ENCODE data around the gene MYO18A.
"Not testable (repeated sequence)": the region's sequence is repeated elsewhere in the genome, so short reads cannot be mapped to it uniquely, and the experiment has no call there.

MYO18A gene

GRCh38 chr17:29099527-29099926 lies 80.7 kb downstream of the MYO18A start:
- DNase-seq: no peak

GRCh38 chr17:29096094-29096493 lies 84.1 kb downstream of the MYO18A start:
- no peak for DNase-seq

- DNase-seq: no peak
Measured at GRCh38 chr17:29095439-29095838, 84.8 kb downstream of the MYO18A start.

GRCh38 chr17:29094101-29094708 lies 86.0 kb downstream of the MYO18A start:
- DNase-seq: no peak

GRCh38 chr17:29093090-29093871 lies 86.9 kb downstream of the MYO18A start:
- no peak for DNase-seq

- DNase-seq: no peak
Measured at GRCh38 chr17:29091606-29092289, 88.5 kb downstream of the MYO18A start.

- no peak for DNase-seq
Measured at GRCh38 chr17:29090750-29091605, 89.2 kb downstream of the MYO18A start.

- DNase-seq: no peak
Measured at GRCh38 chr17:29090108-29090507, 90.1 kb downstream of the MYO18A start.

- DNase-seq: no peak
Measured at GRCh38 chr17:29089601-29090044, 90.6 kb downstream of the MYO18A start.

GRCh38 chr17:29088782-29089181 lies 91.4 kb downstream of the MYO18A start:
- DNase-seq: not testable (repeated sequence)

GRCh38 chr17:29086628-29087332 lies 93.4 kb downstream of the MYO18A start:
- DNase-seq: no peak

GRCh38 chr17:29085223-29085622 lies 95.0 kb downstream of the MYO18A start:
- DNase-seq: no peak

- no peak for DNase-seq
Measured at GRCh38 chr17:29084541-29085146, 95.6 kb downstream of the MYO18A start.

- no peak for DNase-seq
Measured at GRCh38 chr17:29080965-29081364, 99.2 kb downstream of the MYO18A start.

- DNase-seq: no peak
Measured at GRCh38 chr17:29080323-29080722, 99.9 kb downstream of the MYO18A start.

- DNase-seq: no peak
Measured at GRCh38 chr17:29079887-29080286, 100.3 kb downstream of the MYO18A start.

- no peak for DNase-seq
Measured at GRCh38 chr17:29079433-29079832, 100.8 kb downstream of the MYO18A start.

GRCh38 chr17:29078183-29079045 lies 101.8 kb downstream of the MYO18A start:
- no peak for DNase-seq

GRCh38 chr17:29077320-29077719 lies 102.9 kb downstream of the MYO18A start:
- DNase-seq: no peak

- DNase-seq: no peak
Measured at GRCh38 chr17:29076722-29077121, 103.5 kb downstream of the MYO18A start.

- DNase-seq: no peak
Measured at GRCh38 chr17:29076087-29076486, 104.1 kb downstream of the MYO18A start.

All from activated gamma-delta T cell treated with Interleukin-2 at 50 U/mL for 16 hours (primary cell).